Suppressor macrophage treated with lipopolysaccharide for 4 hours (primary cell): ENCODE data around the gene SBNO1.
A peak's percentile ranks its signal among the peaks of the same experiment; 100 is the strongest.
"Not testable (repeated sequence)": the region's sequence is repeated elsewhere in the genome, so short reads cannot be mapped to it uniquely, and the experiment has no call there.

ENCODE experiments used
- DNase-seq: peaks from one replicate; pipeline ENCODE4 v3.0.0-alpha.2; 2020

The SBNO1 gene

GRCh38 chr12:123388177-123388950, 23.7 kb upstream of the SBNO1 start:
- DNase-seq: peak; percentile 81

DNA sequence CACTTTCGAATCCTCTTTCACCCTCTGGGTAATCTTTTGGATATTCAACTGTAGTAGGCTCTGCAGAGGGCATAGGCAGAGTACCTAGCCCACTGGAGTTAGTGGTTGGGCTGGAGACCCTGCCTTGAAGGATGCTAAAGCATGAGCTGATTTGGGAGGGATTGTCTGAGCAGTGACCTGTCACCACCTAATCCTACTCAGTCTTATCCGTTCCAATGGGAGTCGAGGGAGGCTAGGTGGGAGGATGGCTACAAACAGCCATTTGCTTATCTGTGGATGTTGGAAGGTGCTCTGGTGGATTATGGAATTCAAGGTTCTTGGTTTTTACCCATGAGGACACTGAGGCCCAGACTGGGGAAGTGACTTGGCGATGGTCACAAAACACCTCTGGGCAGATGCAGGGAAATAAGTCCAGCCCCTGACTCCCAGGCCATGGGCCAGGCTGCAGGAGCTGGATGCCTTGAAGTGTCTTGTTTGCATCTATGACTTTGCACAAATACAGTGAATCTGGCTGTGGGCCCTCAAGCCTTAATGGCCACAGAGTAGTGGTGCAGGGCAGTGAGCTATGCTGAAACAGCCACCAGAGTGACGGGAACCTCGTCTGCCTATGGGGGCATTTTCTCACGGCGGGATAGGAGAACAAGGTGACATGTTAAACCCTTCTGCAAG, 23.0 kb upstream of the SBNO1 start:
- no peak for DNase-seq

DNA sequence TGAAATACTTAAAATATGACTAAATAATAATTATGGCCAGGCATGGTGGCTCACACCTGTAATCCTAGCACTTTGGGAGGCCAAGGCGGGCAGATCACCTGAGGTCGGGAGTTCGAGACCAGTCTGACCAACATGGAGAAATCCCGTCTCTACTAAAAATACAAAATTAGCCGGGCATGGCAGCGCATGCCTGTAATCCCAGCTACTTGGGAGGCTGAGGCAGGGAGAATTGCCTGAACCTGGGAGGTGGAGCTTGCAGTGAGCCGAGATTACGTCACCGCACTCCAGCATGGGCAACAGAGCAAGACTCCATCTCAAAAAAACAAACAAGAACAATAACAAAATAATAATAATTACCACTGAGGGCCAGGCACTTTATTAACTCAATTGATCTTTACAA, 20.9 kb upstream of the SBNO1 start:
- not testable (repeated sequence) for DNase-seq

- no peak for DNase-seq
Observed at GRCh38 chr12:123384994-123385376, 20.3 kb upstream of the SBNO1 start.

- no peak for DNase-seq
Observed at GRCh38 chr12:123384318-123384993, 19.8 kb upstream of the SBNO1 start.

DNA sequence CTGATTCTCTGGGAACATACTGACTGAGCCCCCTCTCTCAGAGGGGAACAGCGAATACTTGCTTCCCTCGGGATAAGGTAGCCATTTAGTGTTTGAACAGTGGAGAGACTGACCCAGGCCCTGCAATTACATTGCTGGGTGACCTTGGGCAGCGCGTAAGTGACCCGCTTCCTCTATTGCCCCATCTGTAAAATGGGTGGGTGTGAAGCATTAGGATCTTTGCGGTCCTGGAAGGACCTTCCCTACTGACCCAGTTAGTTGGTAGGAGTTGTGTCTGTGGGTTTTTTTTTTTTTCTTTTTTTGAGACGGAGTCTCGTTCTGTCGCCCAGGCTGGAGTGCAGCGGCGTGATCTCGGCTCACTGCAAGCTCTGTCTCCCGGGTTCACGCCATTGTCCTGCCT, 18.0 kb upstream of the SBNO1 start:
- DNase-seq: no peak

DNA sequence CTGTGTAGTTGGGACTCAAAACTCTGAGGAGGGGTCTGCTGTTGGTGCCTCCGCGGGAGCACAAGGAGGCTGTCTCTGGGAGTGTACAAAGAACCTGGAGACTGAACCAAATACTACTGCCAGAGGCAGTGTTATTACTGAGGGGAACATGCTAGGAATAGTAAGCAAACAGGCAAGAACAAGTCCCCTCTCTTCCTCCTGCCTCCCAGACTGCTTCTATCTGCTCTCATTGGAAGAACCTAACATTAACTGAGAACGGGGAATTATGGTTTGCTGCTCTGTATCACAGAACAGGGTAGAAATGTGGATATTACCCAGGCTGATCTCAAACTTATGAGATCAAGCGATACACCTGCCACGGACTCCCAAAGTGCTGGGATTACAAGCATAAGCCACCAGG, 14.7 kb upstream of the SBNO1 start:
- DNase-seq: no peak

DNA sequence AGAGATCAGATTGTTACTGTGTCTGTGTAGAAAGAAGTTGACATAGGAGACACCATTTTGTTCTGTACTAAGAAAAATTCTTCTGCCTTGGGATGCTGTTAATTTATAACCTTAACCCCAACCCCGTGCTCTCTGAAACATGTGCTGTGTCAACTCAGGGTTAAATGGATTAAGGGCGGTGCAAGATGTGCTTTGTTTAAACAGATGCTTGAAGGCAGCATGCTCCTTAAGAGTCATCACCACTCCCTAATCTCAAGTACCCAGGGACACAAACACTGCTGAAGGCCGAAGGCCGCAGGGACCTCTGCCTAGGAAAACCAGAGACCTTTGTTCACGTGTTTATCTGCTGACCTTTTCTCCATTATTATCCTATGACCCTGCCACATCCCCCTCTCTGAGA, 7.8 kb upstream of the SBNO1 start:
- not testable (repeated sequence) for DNase-seq

- not testable (repeated sequence) for DNase-seq
Observed at GRCh38 chr12:123371667-123372368, 7.2 kb upstream of the SBNO1 start.

DNA sequence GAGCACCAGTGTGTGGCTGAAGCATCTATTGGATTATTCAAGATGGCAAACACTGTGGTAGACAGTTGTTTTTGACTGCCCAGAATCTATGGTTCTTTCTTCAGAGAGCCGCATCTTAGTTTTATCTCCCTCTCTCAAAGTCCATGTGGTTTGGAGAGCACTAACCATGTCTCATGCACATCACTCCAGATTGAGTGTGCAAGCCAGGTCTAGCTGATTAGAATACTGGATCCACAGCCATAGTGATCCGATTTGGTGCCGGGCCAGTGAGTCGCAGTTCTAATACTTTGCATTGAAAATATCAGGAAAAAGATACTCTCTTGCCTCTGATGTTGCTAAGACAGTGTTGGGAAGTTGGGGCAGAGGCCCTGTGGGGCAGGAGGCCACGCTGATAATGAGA, 4.6 kb upstream of the SBNO1 start:
- DNase-seq: no peak

GRCh38 chr12:123368431-123368830, 3.8 kb upstream of the SBNO1 start:
- DNase-seq: not testable (repeated sequence)

DNA sequence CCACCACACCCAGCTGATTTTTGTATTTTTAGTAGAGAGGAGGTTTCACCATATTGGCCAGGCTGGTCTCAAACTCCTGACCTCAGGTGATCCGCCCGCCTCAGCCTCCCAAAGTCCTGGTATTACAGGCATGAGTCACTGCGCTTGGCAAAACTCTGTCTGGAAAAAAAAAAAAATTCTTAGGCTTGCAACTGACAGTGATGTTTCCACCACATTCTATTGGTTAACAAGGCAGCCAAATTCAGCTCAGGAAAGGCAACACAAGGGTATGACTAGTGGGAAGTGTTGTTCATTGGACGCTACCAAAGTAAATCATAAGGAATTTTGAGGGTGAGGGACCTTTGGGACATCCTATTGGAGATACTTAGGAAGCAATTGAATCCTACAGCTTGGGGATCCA, 2.9 kb upstream of the SBNO1 start:
- no peak for DNase-seq

- peak; percentile 99 for DNase-seq
Observed at GRCh38 chr12:123365025-123365917, 624 bp upstream of the SBNO1 start.

DNA sequence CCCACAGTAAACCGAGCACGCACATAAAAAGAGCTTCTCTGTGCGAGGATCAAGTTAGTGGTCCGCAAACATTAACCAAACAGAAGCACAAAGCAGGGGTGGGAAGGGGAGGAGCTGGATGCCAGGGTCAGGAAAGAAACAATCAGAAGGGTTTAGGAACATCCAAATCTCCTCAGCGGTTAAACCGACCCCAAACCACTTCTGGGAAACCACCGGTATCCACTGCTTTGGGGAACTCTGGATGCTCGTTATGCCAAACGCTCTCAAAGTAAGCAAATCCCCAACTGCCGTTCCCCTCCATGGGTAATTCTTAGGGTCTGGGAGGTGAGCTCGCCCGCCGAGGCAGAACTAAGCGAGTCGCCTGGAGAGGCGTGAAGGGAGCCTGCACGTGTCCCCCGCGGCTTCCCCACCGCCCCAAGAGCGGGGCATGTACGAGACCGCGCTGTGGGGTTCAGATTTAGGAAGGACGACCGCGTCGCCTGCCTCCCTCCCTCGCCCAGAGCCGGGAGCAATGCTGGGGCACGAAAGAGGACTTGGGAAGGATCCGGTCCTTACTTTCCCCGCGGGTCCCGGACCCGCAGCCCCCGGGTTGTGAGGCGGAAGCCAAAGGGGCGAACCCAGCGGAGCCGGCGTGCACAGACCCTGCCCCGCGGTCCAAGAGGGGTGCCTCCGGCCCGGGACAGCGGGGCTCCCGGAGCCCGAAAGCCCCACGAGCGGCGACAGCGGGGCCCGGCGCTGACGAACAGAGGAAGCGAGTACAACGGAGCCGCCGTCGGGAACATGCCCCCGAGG, 711 bp downstream of the SBNO1 start:
- peak; percentile 44 for DNase-seq

- peak; percentile 27 for DNase-seq
Observed at GRCh38 chr12:123363390-123363739, 1.3 kb downstream of the SBNO1 start.

- DNase-seq: no peak
Observed at GRCh38 chr12:123358035-123358434, 6.6 kb downstream of the SBNO1 start.

- no peak for DNase-seq
Observed at GRCh38 chr12:123356159-123356670, 8.4 kb downstream of the SBNO1 start.

GRCh38 chr12:123354600-123354999, 10.0 kb downstream of the SBNO1 start:
- DNase-seq: no peak

DNA sequence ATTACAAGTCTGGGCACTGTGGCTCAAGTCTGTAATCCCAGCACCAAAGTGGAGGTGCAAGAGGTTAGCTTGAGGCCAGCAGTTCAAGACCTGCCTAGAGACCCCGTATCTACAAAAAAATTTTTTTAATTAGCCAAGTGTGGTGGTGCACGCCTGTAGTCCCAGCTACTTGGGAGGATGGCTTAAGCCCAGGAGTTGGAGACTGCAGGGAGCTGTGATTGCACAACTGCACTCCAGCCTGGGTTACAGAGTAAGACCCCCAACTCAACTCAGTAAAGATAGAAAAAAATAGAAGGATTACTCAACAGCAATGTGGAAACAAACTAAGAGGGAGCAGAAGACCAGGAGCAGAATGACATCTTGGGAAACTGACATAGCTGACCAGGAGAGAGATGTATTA, 13.3 kb downstream of the SBNO1 start:
- DNase-seq: no peak

- DNase-seq: peak; percentile 36
Observed at GRCh38 chr12:123346946-123347345, 17.7 kb downstream of the SBNO1 start.

DNA sequence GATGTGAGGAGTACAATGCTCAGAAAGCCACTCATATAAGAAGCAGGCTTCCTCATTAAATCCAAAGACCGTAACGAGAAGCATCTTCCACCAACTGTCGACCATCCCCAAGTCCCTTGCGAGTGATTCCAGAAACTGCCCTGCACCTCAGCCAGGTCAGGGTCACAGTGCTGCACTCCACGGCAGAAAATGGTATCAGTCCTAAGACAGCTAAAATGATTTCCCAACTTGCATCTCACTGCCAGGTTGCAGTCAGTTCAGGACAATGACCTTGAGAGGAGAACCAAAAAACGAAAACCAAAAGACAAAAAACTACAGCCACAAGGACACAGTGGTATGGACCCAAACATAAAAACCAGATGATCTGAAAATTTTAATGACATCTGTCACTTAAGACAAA, 20.6 kb downstream of the SBNO1 start:
- DNase-seq: no peak
